Jurkat, Clone E6-1 (cell line): ENCODE results near the gene CGN.

ENCODE experiments used
- DNase-seq: peaks from one replicate; pipeline ENCODE4 v3.0.0-alpha.2; 2011; ENCODE audit warnings: low read depth, low spot score
- H3K4me3 ChIP-seq: 2 replicates; pipeline ENCODE4 v1.5.1; 2011; ENCODE audit warnings: mild to moderate bottlenecking, low read length, control low read depth, moderate library complexity

The CGN gene

GRCh38 chr1:151494741-151495281 lies 16.4 kb upstream of the CGN start:
- no peak overlapping the region for H3K4me3 ChIP-seq
- no peak for DNase-seq

DNA sequence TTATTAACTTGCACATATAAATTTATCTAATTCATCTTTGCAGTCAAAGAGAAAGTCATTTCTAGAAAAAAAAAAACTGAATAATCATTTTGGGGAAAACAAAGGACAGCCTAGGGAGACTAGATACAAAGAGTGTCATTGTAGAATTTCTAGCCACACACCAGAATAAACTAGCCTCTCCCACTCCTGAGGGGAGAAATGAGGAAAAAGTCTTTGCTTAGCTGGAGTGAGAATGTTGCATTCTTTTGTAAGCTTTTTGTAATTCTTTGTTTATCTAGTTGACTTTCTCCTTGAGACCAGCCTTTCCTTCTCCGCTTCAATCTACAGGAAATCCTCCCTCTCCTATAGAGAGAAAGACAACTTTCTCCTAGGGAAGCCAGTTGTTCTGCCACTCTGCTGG lies 15.9 kb upstream of the CGN start:
- no peak for DNase-seq
- no peak overlapping the region for H3K4me3 ChIP-seq

DNA sequence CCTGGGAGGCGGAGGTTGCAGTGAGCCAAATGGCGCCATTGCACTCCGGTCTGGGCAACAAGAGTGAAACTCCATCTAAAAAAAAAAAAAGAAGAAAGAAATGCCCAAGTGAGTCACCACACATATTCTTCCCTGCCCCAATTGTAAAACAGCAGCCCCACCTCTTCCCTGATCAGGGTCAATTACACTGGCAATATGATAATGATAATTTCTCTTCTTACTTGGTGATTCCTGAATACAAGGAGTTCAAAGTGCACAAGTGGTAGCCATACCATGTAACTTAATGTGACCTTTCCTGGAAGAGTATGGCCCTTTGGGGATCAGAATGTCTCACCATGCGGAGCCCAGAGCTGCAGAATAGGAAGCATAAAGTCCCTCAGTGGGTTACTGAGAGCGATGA lies 11.8 kb upstream of the CGN start:
- no peak for DNase-seq
- no peak overlapping the region for H3K4me3 ChIP-seq

DNA sequence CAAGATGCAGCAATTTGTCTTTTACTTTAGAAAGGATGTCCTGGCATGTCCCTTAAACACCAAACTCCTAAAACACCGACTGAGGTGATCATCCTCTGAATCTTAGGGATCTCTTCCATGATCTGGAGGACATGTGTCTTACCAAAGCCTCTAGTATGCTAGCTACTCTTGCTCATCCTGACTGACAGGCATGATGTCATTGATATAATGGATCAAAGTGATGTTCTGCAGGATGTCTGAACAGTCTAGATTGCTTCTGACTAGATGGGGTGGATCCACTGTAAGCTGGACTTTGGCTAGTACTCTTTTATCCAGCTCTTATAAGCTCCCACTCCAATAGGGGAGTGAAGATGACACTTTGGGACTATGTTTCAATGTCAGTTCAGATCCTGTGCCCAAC lies 11.3 kb upstream of the CGN start:
- no peak for DNase-seq
- H3K4me3 ChIP-seq = no peak overlapping the region

DNA sequence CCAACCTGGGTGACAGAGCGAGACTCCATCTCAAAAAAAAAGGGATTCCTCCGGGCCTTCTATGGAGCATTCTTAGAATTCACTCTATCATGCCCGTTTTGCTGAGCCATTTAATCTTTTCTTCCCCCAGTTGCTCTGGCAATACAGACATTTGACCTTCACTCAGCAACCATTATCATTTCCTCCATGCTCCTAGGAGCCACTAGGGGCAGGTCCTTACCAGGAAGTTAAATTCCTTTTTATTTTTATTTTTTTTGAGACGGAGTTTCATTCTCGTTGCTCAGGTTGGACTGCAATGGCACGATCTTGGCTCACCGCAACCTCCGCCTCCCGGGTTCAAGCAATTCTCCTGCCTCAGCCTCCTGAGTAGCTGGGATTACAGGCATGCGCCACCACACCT lies 9.7 kb upstream of the CGN start:
- no peak overlapping the region for H3K4me3 ChIP-seq
- DNase-seq = no peak

GRCh38 chr1:151502035-151502700 lies 9.0 kb upstream of the CGN start:
- no peak overlapping the region for H3K4me3 ChIP-seq
- DNase-seq = no peak

- DNase-seq = no peak
- no peak overlapping the region for H3K4me3 ChIP-seq
These were observed 8.1 kb upstream of the CGN start for GRCh38 chr1:151502859-151503780.

GRCh38 chr1:151504252-151504651 lies 6.9 kb upstream of the CGN start:
- DNase-seq = no peak
- no peak overlapping the region for H3K4me3 ChIP-seq

GRCh38 chr1:151504759-151505158 lies 6.4 kb upstream of the CGN start:
- DNase-seq = no peak
- no peak overlapping the region for H3K4me3 ChIP-seq

DNA sequence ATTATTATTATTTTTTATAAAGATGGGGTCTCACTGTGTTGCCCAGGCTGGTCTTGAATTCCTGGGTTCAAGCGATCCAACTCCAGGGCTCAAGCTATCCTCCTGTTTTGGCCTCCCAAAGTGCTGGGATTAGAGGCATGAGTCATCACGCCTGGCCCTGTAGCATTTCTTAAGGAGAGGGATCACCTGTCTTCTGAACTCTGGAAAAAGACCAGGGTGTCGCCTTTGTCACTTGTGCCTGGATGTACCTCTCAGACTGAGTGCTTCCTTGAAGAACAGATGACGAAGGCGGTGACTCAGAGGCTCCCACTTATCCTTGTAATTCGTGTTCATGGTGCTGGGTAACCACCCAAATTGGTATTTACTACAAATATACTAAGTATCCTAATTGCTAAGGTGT lies 2.4 kb upstream of the CGN start:
- no peak for DNase-seq
- no peak overlapping the region for H3K4me3 ChIP-seq

- no peak overlapping the region for H3K4me3 ChIP-seq
- no peak for DNase-seq
These were observed 1.7 kb upstream of the CGN start for GRCh38 chr1:151509350-151510019.

- DNase-seq = no peak
- no peak overlapping the region for H3K4me3 ChIP-seq
These were observed 1.2 kb upstream of the CGN start for GRCh38 chr1:151510020-151510405.

GRCh38 chr1:151510614-151510956 lies 602 bp upstream of the CGN start:
- no peak for DNase-seq
- H3K4me3 ChIP-seq = peak overlapping the region; percentile 71

DNA sequence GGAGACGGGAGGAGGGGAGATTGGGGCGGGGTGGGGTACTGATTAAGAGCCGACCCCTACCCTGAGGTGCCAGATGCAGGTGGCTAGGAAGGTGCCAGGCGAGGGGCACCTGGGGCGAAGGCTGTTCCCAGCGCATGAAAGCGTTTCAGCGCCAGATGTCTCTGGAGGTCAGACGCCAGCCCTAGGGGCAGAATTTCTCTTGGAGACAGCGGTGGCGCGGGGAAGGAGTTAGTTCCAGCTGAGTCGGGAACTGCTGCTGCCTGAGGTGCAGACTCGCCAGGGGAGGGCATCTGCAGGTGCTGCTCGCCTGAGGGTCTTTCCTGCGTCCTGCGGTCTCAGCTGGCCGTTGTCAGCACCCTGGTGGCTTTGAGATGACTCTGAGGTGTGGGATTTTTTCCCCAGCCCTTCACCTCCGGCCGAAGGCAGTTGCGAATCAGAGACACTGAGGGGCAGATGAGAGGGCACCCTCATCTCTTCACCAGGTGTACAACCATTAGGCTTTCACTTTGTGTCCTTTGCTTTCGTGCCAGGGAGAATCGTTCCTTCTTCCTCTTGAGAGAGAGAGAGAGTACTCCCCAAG lies 539 bp downstream of the CGN start:
- DNase-seq = peak; percentile 28
- peak overlapping the region; percentile 71 for H3K4me3 ChIP-seq

DNA sequence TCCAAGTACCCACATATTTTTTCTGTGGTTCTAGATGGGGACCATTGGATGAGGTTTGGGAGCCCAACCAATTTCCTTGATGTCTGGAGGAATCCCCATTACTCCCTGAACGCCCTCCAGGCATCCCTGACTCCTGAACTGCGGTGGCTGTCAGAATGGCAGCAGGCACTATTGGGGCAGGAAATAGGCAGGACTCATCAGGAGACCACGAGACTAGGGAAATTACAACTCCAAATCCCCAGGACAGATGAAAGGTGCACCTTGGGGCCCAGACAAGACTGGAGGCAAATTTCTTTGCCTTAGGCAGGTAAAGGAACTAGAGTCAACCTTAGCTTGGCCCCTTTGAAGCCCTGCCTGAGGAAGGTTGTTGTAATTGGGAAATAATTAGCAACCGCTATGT lies 1.1 kb downstream of the CGN start:
- peak overlapping the region; percentile 71 for H3K4me3 ChIP-seq
- DNase-seq = no peak

- DNase-seq = no peak
- no peak overlapping the region for H3K4me3 ChIP-seq
These were observed 1.8 kb downstream of the CGN start for GRCh38 chr1:151512801-151513625.

GRCh38 chr1:151513626-151514121 lies 2.5 kb downstream of the CGN start:
- DNase-seq = no peak
- H3K4me3 ChIP-seq = no peak overlapping the region

- DNase-seq = no peak
- no peak overlapping the region for H3K4me3 ChIP-seq
These were observed 3.2 kb downstream of the CGN start for GRCh38 chr1:151514366-151514765.

DNA sequence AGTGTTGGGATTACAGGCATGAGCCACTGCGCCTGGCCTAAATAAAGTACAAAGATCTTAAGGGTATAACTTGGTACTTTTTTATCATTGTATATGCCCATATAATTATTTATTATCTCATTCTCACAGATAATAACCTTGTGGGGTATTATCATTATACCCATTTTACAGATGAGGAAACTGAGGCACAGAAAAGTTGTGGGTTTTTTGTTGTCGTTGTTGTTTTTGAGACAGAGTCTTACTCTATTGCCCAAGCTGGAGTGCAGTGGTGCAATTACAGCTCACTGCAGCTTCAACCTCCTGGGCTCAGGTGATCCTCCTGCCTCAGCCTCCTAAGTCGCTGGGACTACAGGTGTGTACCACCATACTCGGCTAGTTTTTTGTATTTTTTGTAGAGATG lies 4.1 kb downstream of the CGN start:
- no peak overlapping the region for H3K4me3 ChIP-seq
- no peak for DNase-seq
